Measurements from ENCODE around the gene GSTT4.
"Not testable (repeated sequence)": the region's sequence is repeated elsewhere in the genome, so short reads cannot be mapped to it uniquely, and the experiment has no call there.

Gene GSTT4

GRCh38 chr22:24005201-24005600 is at the start of gene GSTT4:
GSTT4 (minus strand) TSS chr22:24005453; CDS start chr22:24005356, 97 bp downstream.
- DNase-seq, result no peak

- no peak for DNase-seq
Measured at GRCh38 chr22:24054356-24054755, 49.1 kb upstream of the GSTT4 start.

- DNase-seq, result no peak
Measured at GRCh38 chr22:24053481-24054226, 48.4 kb upstream of the GSTT4 start.

- DNase-seq, result no peak
Measured at GRCh38 chr22:24051568-24051967, 46.3 kb upstream of the GSTT4 start.

GRCh38 chr22:24051028-24051427 is 45.8 kb upstream of the GSTT4 start:
- DNase-seq, result no peak

- DNase-seq, result no peak
Measured at GRCh38 chr22:24049978-24050377, 44.7 kb upstream of the GSTT4 start.

- no peak for DNase-seq
Measured at GRCh38 chr22:24049211-24049610, 44.0 kb upstream of the GSTT4 start.

GRCh38 chr22:24046024-24046423 is 40.8 kb upstream of the GSTT4 start:
- DNase-seq, result no peak

GRCh38 chr22:24043958-24044357 is 38.7 kb upstream of the GSTT4 start:
- DNase-seq, result no peak

GRCh38 chr22:24043465-24043864 is 38.2 kb upstream of the GSTT4 start:
- DNase-seq, result not testable (repeated sequence)

- no peak for DNase-seq
Measured at GRCh38 chr22:24040946-24041345, 35.7 kb upstream of the GSTT4 start.

GRCh38 chr22:24039046-24039445 is 33.8 kb upstream of the GSTT4 start:
- no peak for DNase-seq

GRCh38 chr22:24037851-24038765 is 32.9 kb upstream of the GSTT4 start:
- no peak for DNase-seq

- DNase-seq, result no peak
Measured at GRCh38 chr22:24035296-24035695, 30.0 kb upstream of the GSTT4 start.

- no peak for DNase-seq
Measured at GRCh38 chr22:24033731-24034130, 28.5 kb upstream of the GSTT4 start.

- no peak for DNase-seq
Measured at GRCh38 chr22:24030186-24030702, 25.0 kb upstream of the GSTT4 start.

GRCh38 chr22:24029304-24029703 is 24.1 kb upstream of the GSTT4 start:
- DNase-seq, result no peak

GRCh38 chr22:24028533-24028932 is 23.3 kb upstream of the GSTT4 start:
- no peak for DNase-seq

GRCh38 chr22:24027991-24028390 is 22.7 kb upstream of the GSTT4 start:
- no peak for DNase-seq

- no peak for DNase-seq
Measured at GRCh38 chr22:24027389-24027975, 22.2 kb upstream of the GSTT4 start.

- DNase-seq, result no peak
Measured at GRCh38 chr22:24026733-24027132, 21.5 kb upstream of the GSTT4 start.

- DNase-seq, result no peak
Measured at GRCh38 chr22:24026056-24026455, 20.8 kb upstream of the GSTT4 start.

GRCh38 chr22:24025475-24025874 is 20.2 kb upstream of the GSTT4 start:
- DNase-seq, result no peak

Measured in stimulated activated CD4-positive, alpha-beta T cell treated with anti-CD3 and anti-CD28 coated beads, Interleukin-12 subunit alpha, Interleukin-12 subunit beta, amount 100 ng/mL, for 4 hours (primary cell).